Pons (tissue), 1 donor: ENCODE data around the gene SRMS.

Experiments
- DNase-seq: peaks from one replicate; pipeline ENCODE4 v3.0.0-alpha.2; 2016; ENCODE audit warnings: low spot score

SRMS gene

DNA sequence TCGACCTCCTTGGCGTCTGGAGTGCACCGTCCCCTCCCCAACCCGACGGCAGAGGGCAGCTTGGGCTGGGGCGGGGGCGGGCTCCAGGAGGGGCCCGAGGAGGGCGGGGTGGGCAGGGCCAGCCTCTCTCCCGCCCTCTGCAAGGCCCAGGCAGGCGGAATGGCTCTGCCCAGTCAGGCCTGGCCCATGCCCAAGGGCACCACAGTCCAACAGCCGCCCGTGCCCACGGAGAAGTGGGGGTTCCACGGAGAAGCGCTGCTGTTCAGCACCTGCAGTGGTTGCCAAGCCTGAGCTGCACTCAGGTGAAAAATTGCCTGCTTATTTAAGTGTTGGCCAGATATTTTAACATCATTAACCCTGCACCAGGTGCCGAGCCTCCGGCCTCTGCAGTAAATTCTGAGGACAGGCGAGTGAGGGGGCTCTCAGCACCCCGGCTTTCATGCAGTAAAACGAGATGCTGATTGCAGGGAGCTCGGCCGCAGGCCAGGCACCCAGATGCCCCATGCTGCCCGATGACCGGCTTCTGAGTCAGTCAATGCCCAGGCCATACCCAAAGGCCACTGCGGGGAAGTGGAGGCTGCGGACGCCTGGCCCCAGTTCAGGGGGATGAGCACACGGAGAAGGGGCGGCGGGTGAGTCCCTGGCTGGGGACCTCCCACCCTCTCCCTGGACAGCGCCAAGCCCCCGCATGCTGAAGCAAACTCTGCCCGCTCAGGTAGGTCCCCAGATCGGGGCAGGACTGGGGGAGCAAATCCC, at the start of gene SRMS:
TSS of gene SRMS (minus strand) at position 25 of the 756 bp plus-strand sequence. CDS start 286 bp downstream, outside the sequence.
- no peak for DNase-seq

GRCh38 chr20:63596423-63596822, 48.9 kb upstream of the SRMS start:
- DNase-seq = no peak

DNA sequence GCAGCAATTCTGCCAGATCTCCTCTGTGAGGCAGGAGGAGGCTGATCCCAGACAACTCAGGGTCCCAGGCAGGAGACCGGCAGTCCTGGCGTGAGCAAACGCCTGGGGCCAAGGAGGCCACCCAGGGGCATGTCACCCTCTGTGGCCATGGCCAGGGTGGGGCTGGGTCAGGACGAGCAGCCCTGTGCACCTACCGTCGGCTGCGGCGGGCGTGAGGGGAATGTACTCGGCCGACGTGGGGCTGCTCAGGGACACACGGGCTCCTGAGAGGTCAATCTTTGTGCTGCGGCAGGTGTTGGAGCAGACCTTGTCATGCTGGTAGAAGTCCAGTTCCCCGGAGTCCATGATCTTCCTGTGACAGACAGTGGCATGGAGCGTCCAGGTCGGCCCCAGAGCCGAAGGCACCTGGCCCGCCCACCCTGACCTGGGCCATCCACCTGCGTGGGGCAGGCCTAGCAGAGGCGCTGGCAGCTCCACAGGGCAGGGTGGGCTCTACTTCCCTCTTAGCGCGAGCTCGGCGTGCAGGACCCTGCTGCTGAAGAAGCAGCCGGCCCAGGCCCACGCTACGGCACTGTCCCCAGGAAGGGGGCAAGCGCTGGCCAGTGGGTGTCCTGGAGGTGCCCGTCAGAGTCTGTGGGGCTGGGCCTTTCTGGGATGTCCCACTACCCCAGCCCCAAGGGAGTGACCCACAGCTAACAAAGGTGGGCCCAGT, 48.0 kb upstream of the SRMS start:
- no peak for DNase-seq

GRCh38 chr20:63594043-63594561, 46.6 kb upstream of the SRMS start:
- DNase-seq = no peak

- DNase-seq = no peak
Observed at GRCh38 chr20:63592661-63593060, 45.1 kb upstream of the SRMS start.

DNA sequence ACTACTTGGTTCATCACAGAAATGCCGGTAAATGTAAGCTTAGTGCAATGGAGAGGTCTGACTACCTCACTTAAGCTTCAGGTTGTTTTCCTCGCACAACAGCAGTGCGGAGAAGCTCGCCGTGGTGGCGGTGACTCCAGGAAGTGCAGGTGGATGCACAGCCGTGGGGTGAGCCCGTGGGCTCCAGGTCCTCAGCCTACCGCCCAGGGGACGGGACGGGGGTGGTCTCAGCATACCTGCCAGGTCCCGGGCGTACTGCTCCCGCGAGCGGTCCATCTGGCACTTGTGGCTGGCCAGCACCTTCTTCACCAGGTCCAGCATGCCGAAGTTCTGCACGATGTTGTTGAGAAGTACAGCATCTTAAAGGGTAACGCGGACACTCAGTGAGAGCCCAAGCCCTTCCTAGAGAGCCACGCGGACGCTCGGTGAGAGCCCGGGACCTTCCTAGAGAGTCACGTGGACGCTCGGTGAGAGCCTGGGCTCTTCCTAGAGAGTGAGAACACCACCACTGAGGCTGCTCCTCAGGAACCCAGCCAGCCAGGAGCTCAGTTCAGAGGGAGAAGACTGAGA, 44.3 kb upstream of the SRMS start:
- DNase-seq = no peak

DNA sequence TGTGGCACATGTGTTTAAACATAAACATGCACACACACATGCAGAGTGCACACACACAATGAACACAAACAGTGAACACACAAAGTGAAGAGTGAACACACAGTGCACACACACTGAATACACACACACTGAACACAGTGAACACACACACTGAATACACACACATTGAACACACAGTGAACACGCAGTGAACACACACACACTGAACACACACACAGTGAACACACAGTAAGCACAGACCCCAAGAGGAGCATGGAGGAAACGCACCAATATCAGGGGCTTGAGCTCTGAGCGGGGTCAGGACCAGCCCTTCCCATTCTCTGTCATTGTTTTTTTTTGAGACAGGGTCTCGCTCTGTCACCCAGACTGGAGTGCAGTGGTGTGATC, 43.6 kb upstream of the SRMS start:
- DNase-seq = no peak

- DNase-seq = no peak
Observed at GRCh38 chr20:63590218-63591146, 42.9 kb upstream of the SRMS start.

DNA sequence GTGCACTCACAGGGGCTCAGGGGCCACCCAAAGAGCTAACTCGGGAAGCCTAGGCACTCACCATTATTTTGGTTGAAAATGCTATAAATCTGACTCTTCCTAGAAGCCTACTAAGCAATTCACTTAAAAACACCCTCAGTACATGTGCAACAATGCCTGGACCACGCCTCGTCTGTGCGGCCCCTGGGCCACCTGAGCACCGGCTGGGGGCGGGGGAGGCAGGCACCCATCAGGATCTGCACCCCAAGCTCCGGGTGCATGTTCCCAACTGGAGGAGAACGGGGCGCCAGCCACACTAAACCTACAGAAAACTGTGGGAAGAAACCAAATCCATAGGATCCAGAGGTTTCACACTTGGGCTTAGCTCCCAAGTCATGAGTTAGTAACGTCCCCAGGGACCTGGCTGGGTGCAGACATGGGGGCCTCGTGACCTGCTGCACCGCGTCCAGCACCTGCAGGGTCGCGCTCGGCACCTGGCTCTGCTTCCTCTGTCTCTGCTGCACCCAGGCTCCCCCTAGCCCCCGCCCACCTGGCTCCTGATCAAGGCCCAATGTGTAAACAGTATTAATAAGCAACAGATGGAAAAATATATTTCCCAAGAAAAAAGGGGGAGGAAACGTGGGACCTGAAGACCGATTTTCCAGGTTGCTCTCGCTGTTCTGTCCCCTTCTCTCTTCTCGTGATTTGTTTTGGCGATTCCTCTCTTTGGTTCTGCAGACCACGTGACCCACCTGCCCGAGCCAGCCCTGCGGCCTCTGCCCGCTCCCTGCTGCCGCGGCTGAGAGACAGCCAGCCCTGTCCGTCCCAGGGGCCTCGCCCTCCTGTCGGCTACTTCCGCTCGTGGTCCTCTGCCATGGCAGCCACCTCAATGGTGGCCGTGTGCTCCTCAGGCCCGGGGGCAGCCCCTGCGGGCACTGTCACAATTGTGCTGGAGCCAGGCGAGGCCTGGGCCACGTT, 42.0 kb upstream of the SRMS start:
- DNase-seq = no peak

GRCh38 chr20:63588641-63589041, 41.1 kb upstream of the SRMS start:
- DNase-seq = no peak

DNA sequence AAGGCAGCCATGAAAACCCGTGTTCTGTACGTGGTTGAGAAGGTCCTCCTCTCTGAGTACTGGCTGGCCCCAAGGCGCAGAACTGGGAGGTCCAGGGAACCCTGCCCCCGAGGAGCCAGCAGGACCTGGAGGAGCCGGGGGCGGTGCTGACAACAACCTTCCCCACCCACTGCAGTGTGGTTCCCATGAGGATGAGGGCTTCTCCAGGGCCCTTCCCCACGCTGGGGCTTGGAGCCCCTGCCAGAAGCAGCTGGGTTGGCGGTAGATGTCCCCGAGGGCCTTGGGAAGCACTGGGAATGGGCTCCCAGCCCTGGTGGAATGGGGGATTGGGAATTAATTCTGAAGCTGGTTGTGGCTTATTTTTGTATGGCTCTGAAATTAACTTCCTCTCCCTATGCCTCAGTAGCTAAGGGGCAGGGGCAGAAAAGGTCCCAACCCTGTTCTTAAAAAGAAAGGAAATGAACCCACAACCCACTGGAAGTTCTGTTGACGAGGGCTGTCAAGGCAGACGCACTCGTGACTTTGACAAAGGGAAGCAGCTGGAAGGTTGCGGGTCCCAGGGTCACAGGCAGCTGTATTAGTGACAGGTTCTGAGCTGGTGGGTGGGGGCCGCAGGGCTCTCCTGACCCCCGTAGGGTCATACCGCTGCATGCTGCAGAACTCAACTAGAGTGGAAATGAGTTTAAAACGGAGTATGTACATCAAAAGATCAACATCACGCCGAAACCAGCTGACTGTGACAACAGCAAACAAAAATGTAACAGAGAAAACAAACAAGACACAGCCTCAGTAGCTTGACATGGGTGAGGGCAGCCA, 40.4 kb upstream of the SRMS start:
- no peak for DNase-seq

GRCh38 chr20:63587256-63587655, 39.7 kb upstream of the SRMS start:
- no peak for DNase-seq

DNA sequence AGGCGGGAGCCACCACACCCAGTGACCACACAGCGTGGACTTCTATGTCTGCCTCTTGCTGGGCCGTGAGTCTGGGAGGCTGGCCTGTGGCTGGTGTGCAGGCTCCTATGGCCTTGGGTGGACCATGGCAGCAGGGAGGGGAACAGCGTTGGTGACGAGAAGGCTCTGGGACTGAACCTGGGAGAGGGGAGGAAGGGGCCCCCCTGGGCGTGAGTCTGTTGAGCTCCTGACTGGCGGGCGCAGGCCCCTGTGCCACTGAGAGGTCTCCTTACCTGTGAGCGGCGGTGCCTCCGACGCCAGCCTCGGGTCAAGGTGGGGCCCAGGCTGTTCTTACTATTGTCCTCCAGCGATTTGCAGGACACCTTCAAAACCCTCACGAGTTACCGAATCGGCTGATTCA, 39.2 kb upstream of the SRMS start:
- no peak for DNase-seq

- DNase-seq = no peak
Observed at GRCh38 chr20:63585616-63586565, 38.3 kb upstream of the SRMS start.

GRCh38 chr20:63582382-63583063, 35.0 kb upstream of the SRMS start:
- DNase-seq = no peak

- no peak for DNase-seq
Observed at GRCh38 chr20:63580796-63581461, 33.4 kb upstream of the SRMS start.

GRCh38 chr20:63579017-63579694, 31.6 kb upstream of the SRMS start:
- no peak for DNase-seq
